ENCODE measurements around the gene GPHA2.

The GPHA2 gene

GRCh38 chr11:64959498-64959897 lies 23.8 kb upstream of the GPHA2 start:
- Histone ChIP-seq H3K4me3 (ENCODE audit: insufficient read depth, low read depth, low read length) (no peak overlapping the region), H3K27ac (ENCODE audit: insufficient read depth, low read depth, low read length, poor library complexity, severe bottlenecking) (no peak overlapping the region), H3K36me3 (ENCODE audit: control insufficient read depth, insufficient read depth, low read length) (no peaks in the 10 kb centered on the region), H3K27me3 (ENCODE audit: control insufficient read depth, insufficient read depth, low read length, poor library complexity, severe bottlenecking) (no peaks in the 10 kb centered on the region), H3K9me3 (ENCODE audit: control insufficient read depth, low read length) (no peaks in the 10 kb centered on the region), H3K4me1 (ENCODE audit: control insufficient read depth, insufficient read depth, low read length) (no peaks in the 10 kb centered on the region)
- 82 to 92% methylated on average over 3 of the region's 3 CpGs for WGBS, 2 experiments

GRCh38 chr11:64954201-64954600 lies 18.5 kb upstream of the GPHA2 start:
- Histone ChIP-seq H3K4me1 (ENCODE audit: control insufficient read depth, insufficient read depth, low read length) (no peaks in the 10 kb centered on the region), H3K4me3 (ENCODE audit: insufficient read depth, low read depth, low read length) (no peak overlapping the region), H3K27ac (ENCODE audit: insufficient read depth, low read depth, low read length, poor library complexity, severe bottlenecking) (no peak overlapping the region), H3K27me3 (ENCODE audit: control insufficient read depth, insufficient read depth, low read length, poor library complexity, severe bottlenecking) (peaks cover 3% of the 10 kb centered on the region), H3K9me3 (ENCODE audit: control insufficient read depth, low read length) (no peaks in the 10 kb centered on the region), H3K36me3 (ENCODE audit: control insufficient read depth, insufficient read depth, low read length) (no peaks in the 10 kb centered on the region)
- WGBS, 2 experiments, result 75 to 77% methylated on average over 5 of the region's 5 CpGs

DNA sequence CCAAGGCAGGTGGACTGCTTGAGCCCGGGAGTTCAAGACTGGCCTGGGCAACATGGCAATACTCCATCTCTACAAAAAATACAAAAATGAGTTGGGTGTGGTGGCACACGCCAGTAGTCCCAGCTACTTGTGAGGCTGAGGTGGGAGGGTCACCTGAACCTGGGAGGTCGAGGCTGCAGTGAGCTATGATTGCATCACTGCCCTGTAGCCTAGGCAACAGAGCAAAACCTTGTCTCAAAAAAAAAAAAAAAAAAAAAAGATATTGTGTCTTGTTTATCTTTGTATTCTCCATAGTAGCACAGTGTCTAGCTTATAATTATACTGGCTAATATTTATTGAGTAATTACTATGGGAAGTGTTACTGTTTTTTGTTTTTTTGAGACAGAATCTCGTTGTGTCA lies 15.8 kb upstream of the GPHA2 start:
- Histone ChIP-seq H3K4me3 (ENCODE audit: insufficient read depth, low read depth, low read length) (no peak overlapping the region), H3K27ac (ENCODE audit: insufficient read depth, low read depth, low read length, poor library complexity, severe bottlenecking) (no peak overlapping the region), H3K4me1 (ENCODE audit: control insufficient read depth, insufficient read depth, low read length) (no peaks in the 10 kb centered on the region), H3K9me3 (ENCODE audit: control insufficient read depth, low read length) (no peaks in the 10 kb centered on the region), H3K36me3 (ENCODE audit: control insufficient read depth, insufficient read depth, low read length) (no peaks in the 10 kb centered on the region), H3K27me3 (ENCODE audit: control insufficient read depth, insufficient read depth, low read length, poor library complexity, severe bottlenecking) (peaks cover 3% of the 10 kb centered on the region)
- 89 to 90% methylated on average over 4 of the region's 4 CpGs for WGBS, 2 experiments

DNA sequence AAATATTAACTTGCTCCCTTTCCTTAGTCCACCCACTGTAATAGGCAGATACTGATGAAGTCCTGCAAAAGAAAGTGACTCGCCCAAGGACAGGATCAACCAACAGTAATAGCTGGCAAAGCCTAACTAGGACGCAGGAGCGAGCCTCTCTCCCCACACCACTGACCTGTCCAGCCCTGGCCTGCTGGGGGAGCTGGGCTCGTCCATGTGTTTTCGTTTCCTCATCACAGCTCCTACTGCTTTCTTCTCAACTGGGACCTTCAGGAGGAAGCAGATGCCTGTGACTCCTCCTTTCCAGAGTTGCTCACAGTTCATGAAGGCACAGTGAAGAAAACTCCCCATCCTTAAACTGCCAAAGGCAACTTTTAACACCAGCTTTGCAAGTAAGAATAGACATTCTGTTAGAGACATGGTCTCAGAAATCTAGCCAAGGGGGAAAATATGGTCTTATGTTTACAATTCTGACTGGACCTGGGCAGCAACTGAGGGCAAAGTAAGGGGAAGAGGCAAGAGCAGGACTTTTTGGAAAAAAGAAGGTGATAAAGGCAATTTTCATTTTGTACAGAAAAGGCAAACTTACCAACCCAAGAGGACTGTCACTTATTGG lies 11.6 kb upstream of the GPHA2 start:
- Histone ChIP-seq H3K27ac (ENCODE audit: insufficient read depth, low read depth, low read length, poor library complexity, severe bottlenecking) (no peak overlapping the region), H3K36me3 (ENCODE audit: control insufficient read depth, insufficient read depth, low read length) (no peaks in the 10 kb centered on the region), H3K4me3 (ENCODE audit: insufficient read depth, low read depth, low read length) (no peak overlapping the region), H3K4me1 (ENCODE audit: control insufficient read depth, insufficient read depth, low read length) (no peaks in the 10 kb centered on the region), H3K9me3 (ENCODE audit: control insufficient read depth, low read length) (no peaks in the 10 kb centered on the region), H3K27me3 (ENCODE audit: control insufficient read depth, insufficient read depth, low read length, poor library complexity, severe bottlenecking) (no peaks in the 10 kb centered on the region)
- whole genome bisulfite sequencing, 2 experiments, result 67 to 71% methylated on average over 5 of the region's 5 CpGs

DNA sequence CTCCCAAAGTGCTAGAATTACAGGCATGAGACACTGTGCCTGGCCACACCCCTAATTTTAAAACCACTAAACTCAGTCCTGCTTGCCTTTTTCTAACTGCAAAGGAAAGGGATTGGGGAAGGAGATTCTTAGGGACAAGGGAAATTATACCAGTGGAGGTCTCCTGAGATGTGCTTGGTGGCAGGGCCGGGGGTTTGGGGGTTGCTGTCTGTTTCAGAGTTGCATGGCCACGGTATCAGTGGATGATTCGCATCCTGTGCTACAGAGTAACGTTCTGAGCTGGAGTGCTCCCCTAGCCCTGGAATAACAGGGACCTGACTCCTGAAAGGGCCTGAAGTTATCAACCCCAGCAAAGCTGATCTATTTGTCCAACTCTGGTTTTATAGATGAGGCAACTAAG lies 846 bp upstream of the GPHA2 start:
- no peaks in the 10 kb centered on the region for H3K27me3 ChIP-seq (ENCODE audit: control insufficient read depth, insufficient read depth, low read length, poor library complexity, severe bottlenecking)
- H3K4me3 ChIP-seq (ENCODE audit: insufficient read depth, low read depth, low read length), result no peak overlapping the region
- no peaks in the 10 kb centered on the region for H3K36me3 ChIP-seq (ENCODE audit: control insufficient read depth, insufficient read depth, low read length)
- no peaks in the 10 kb centered on the region for H3K9me3 ChIP-seq (ENCODE audit: control insufficient read depth, low read length)
- no peak overlapping the region for H3K27ac ChIP-seq (ENCODE audit: insufficient read depth, low read depth, low read length, poor library complexity, severe bottlenecking)
- H3K4me1 ChIP-seq (ENCODE audit: control insufficient read depth, insufficient read depth, low read length), result peaks cover 14% of the 10 kb centered on the region
- WGBS, 2 experiments, result 87 to 90% methylated on average over 4 of the region's 4 CpGs

GRCh38 chr11:64934682-64935358 lies 873 bp downstream of the GPHA2 start:
- Histone ChIP-seq H3K4me3 (ENCODE audit: insufficient read depth, low read depth, low read length) (no peak overlapping the region), H3K27ac (ENCODE audit: insufficient read depth, low read depth, low read length, poor library complexity, severe bottlenecking) (no peak overlapping the region), H3K4me1 (ENCODE audit: control insufficient read depth, insufficient read depth, low read length) (peaks cover 14% of the 10 kb centered on the region), H3K9me3 (ENCODE audit: control insufficient read depth, low read length) (no peaks in the 10 kb centered on the region), H3K36me3 (ENCODE audit: control insufficient read depth, insufficient read depth, low read length) (no peaks in the 10 kb centered on the region), H3K27me3 (ENCODE audit: control insufficient read depth, insufficient read depth, low read length, poor library complexity, severe bottlenecking) (no peaks in the 10 kb centered on the region)
- 77 to 81% methylated on average over 27 of the region's 27 CpGs for WGBS, 2 experiments

DNA sequence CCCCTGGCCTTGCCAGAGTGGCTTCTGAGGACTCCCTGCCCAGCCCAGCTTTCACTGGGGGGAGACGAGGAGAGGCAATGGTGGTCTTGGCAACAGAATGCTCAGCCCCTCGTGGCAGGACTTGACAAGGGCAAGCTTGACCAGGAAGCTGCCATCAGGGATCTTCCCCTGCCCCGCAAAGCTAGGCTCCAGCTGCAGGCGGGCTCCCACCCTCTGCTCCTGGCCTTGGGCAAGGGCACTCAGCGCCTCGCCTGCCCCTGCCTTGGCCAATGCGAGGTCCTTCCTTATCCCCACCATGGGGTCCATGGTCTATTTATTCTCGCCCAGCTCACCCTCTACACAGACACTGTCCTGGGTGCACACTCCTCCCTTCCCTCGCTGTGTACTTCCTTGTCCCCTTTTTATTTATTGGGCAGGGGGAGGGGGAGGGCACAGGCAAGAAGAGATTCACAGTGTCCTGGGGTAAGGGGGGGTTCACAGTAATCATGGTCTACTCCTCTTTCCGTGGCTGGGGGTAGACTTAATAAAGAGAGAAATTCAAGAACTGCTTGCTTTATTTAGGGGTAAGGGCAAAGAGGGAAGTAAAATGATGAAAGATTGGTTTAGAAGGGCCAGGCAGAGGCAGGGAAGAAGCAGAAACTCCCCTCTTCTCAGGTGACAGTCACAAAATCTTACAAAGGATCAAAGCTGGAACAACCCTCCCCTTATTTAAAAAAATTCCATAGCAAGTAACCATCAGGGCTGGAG lies 1.6 kb downstream of the GPHA2 start:
- 88 to 90% methylated on average over 9 to 10 of the region's 10 CpGs for WGBS, 2 experiments
- Histone ChIP-seq H3K27me3 (ENCODE audit: control insufficient read depth, insufficient read depth, low read length, poor library complexity, severe bottlenecking) (no peaks in the 10 kb centered on the region), H3K27ac (ENCODE audit: insufficient read depth, low read depth, low read length, poor library complexity, severe bottlenecking) (no peak overlapping the region), H3K9me3 (ENCODE audit: control insufficient read depth, low read length) (no peaks in the 10 kb centered on the region), H3K4me1 (ENCODE audit: control insufficient read depth, insufficient read depth, low read length) (peaks cover 14% of the 10 kb centered on the region), H3K4me3 (ENCODE audit: insufficient read depth, low read depth, low read length) (no peak overlapping the region), H3K36me3 (ENCODE audit: control insufficient read depth, insufficient read depth, low read length) (no peaks in the 10 kb centered on the region)

DNA sequence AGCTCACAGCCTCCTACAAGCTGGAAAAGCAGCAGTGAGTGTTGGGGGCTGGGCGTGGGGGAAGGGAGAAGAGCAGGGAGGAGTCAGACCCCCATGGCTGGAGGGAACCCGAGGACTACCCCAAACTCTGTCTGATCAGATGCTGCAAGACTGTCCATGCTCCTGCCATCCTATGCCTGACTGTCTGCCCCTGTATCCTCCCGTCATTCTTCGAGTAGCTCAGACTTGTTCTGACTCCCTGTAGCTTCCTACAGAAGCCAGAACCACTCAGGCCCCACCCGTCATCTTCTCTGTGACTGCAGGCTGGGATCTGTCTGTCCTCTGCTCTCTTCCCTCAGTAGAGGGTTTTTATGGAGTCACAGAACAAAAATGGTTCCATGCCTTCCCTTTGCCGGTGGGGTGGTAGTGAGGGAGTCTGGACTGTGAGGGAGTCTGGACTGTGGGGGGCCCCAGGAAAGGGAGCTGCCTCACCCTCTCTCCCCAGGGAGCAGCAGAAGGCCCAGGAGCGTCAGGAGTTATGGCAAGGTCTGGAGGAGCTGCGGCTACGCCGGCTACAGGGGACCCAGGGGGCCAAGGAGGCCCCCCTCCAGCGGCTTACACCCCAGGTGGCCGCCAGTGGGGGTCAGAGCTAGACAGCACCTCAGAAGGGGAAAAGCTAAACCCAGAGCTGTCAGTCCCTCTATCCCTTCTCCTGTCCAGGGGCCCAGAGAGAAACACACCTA lies 2.3 kb downstream of the GPHA2 start:
- H3K36me3 ChIP-seq (ENCODE audit: control insufficient read depth, insufficient read depth, low read length), result no peaks in the 10 kb centered on the region
- H3K4me1 ChIP-seq (ENCODE audit: control insufficient read depth, insufficient read depth, low read length), result peaks cover 14% of the 10 kb centered on the region
- 89 to 94% methylated on average over 12 of the region's 12 CpGs for WGBS, 2 experiments
- no peaks in the 10 kb centered on the region for H3K27me3 ChIP-seq (ENCODE audit: control insufficient read depth, insufficient read depth, low read length, poor library complexity, severe bottlenecking)
- H3K27ac ChIP-seq (ENCODE audit: insufficient read depth, low read depth, low read length, poor library complexity, severe bottlenecking), result no peak overlapping the region
- no peaks in the 10 kb centered on the region for H3K9me3 ChIP-seq (ENCODE audit: control insufficient read depth, low read length)
- no peak overlapping the region for H3K4me3 ChIP-seq (ENCODE audit: insufficient read depth, low read depth, low read length)

DNA sequence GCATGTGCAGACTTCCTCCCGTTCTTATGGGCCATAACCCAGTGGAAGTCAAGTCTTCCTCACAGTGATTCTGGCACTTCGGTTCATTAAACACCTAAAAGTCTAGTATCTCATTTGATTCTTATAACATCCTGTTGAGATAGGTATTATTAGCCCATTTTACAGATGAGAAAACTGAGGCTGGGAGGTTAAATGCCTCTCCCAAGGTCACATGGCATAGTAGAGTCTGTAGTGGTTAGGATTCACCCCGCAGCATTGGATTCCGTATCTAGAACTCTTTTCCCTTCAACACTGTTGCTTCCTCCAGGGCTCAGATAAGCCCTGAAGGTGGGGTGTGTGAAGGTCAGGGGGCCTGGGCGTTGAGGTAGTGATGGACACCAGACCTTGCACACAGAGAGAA lies 3.4 kb downstream of the GPHA2 start:
- Histone ChIP-seq H3K4me3 (ENCODE audit: insufficient read depth, low read depth, low read length) (no peak overlapping the region), H3K36me3 (ENCODE audit: control insufficient read depth, insufficient read depth, low read length) (no peaks in the 10 kb centered on the region), H3K4me1 (ENCODE audit: control insufficient read depth, insufficient read depth, low read length) (peaks cover 14% of the 10 kb centered on the region), H3K27ac (ENCODE audit: insufficient read depth, low read depth, low read length, poor library complexity, severe bottlenecking) (no peak overlapping the region), H3K9me3 (ENCODE audit: control insufficient read depth, low read length) (no peaks in the 10 kb centered on the region), H3K27me3 (ENCODE audit: control insufficient read depth, insufficient read depth, low read length, poor library complexity, severe bottlenecking) (no peaks in the 10 kb centered on the region)
- 96 to 97% methylated on average over 5 of the region's 5 CpGs for WGBS, 2 experiments

- no peaks in the 10 kb centered on the region for H3K27me3 ChIP-seq (ENCODE audit: control insufficient read depth, insufficient read depth, low read length, poor library complexity, severe bottlenecking)
- no peak overlapping the region for H3K4me3 ChIP-seq (ENCODE audit: insufficient read depth, low read depth, low read length)
- H3K36me3 ChIP-seq (ENCODE audit: control insufficient read depth, insufficient read depth, low read length), result no peaks in the 10 kb centered on the region
- peaks cover 13% of the 10 kb centered on the region for H3K4me1 ChIP-seq (ENCODE audit: control insufficient read depth, insufficient read depth, low read length)
- H3K27ac ChIP-seq (ENCODE audit: insufficient read depth, low read depth, low read length, poor library complexity, severe bottlenecking), result no peak overlapping the region
- no peaks in the 10 kb centered on the region for H3K9me3 ChIP-seq (ENCODE audit: control insufficient read depth, low read length)
- 92% methylated on average over 6 to 7 of the region's 7 CpGs for WGBS, 2 experiments
Measured at GRCh38 chr11:64931290-64931689, 4.4 kb downstream of the GPHA2 start.

Measured in ectodermal cell (in vitro differentiated cells).